GM18520 (cell line): ENCODE results near the gene PRR15L.

Experiments
- ATAC-seq: cut with Tn5 transposase; IDR thresholded peaks from one replicate; pipeline ENCODE4 v1.9.1; 2021; ENCODE audit not compliant: unreplicated experiment

Gene PRR15L

GRCh38 chr17:47962901-47963300, 5.2 kb upstream of the PRR15L start:
- ATAC-seq: no peak

GRCh38 chr17:47961406-47961805, 3.7 kb upstream of the PRR15L start:
- no peak for ATAC-seq

- ATAC-seq: no peak
Measured at GRCh38 chr17:47959825-47960655, 2.4 kb upstream of the PRR15L start.

- no peak for ATAC-seq
Measured at GRCh38 chr17:47956791-47957590, 692 bp downstream of the PRR15L start.

GRCh38 chr17:47955497-47956461, 1.9 kb downstream of the PRR15L start:
- no peak for ATAC-seq

- no peak for ATAC-seq
Measured at GRCh38 chr17:47953909-47954308, 3.8 kb downstream of the PRR15L start.

- ATAC-seq: no peak
Measured at GRCh38 chr17:47952171-47953021, 5.3 kb downstream of the PRR15L start.

GRCh38 chr17:47950448-47950847, 7.2 kb downstream of the PRR15L start:
- no peak for ATAC-seq

- no peak for ATAC-seq
Measured at GRCh38 chr17:47949946-47950345, 7.7 kb downstream of the PRR15L start.

- no peak for ATAC-seq
Measured at GRCh38 chr17:47949197-47949759, 8.4 kb downstream of the PRR15L start.

GRCh38 chr17:47948706-47949196, 8.9 kb downstream of the PRR15L start:
- ATAC-seq: no peak

- ATAC-seq: peak; percentile 63
Measured at GRCh38 chr17:47946929-47947397, 10.7 kb downstream of the PRR15L start.

- ATAC-seq: no peak
Measured at GRCh38 chr17:47946516-47946915, 11.2 kb downstream of the PRR15L start.

GRCh38 chr17:47945529-47946508, 11.9 kb downstream of the PRR15L start:
- no peak for ATAC-seq

- ATAC-seq: no peak
Measured at GRCh38 chr17:47945080-47945479, 12.6 kb downstream of the PRR15L start.

GRCh38 chr17:47942568-47942967, 15.1 kb downstream of the PRR15L start:
- ATAC-seq: no peak

- no peak for ATAC-seq
Measured at GRCh38 chr17:47942096-47942510, 15.6 kb downstream of the PRR15L start.
